Measurements from ENCODE around the gene POU2AF2.
"Not testable (repeated sequence)": the region's sequence is repeated elsewhere in the genome, so short reads cannot be mapped to it uniquely, and the experiment has no call there.

POU2AF2 gene

GRCh38 chr11:111245425-111245824 is at the start of gene POU2AF2:
TSS of gene POU2AF2 (plus strand) at chr11:111245725. CDS start at chr11:111245854, 129 bp downstream.
- no peak for DNase-seq

GRCh38 chr11:111200010-111200534 is 45.5 kb upstream of the POU2AF2 start:
- no peak for DNase-seq

- no peak for DNase-seq
These were observed 41.3 kb upstream of the POU2AF2 start for GRCh38 chr11:111204211-111204610.

- no peak for DNase-seq
These were observed 39.7 kb upstream of the POU2AF2 start for GRCh38 chr11:111205632-111206385.

GRCh38 chr11:111206472-111206871 is 39.1 kb upstream of the POU2AF2 start:
- DNase-seq = no peak

- no peak for DNase-seq
These were observed 38.3 kb upstream of the POU2AF2 start for GRCh38 chr11:111207213-111207612.

GRCh38 chr11:111209543-111210355 is 35.8 kb upstream of the POU2AF2 start:
- DNase-seq = no peak

- DNase-seq = no peak
These were observed 32.3 kb upstream of the POU2AF2 start for GRCh38 chr11:111213256-111213655.

- no peak for DNase-seq
These were observed 24.8 kb upstream of the POU2AF2 start for GRCh38 chr11:111220721-111221120.

- no peak for DNase-seq
These were observed 24.3 kb upstream of the POU2AF2 start for GRCh38 chr11:111221208-111221607.

GRCh38 chr11:111221936-111222335 is 23.6 kb upstream of the POU2AF2 start:
- DNase-seq = not testable (repeated sequence)

GRCh38 chr11:111222821-111223455 is 22.6 kb upstream of the POU2AF2 start:
- DNase-seq = not testable (repeated sequence)

- DNase-seq = peak; percentile 64
These were observed 19.6 kb upstream of the POU2AF2 start for GRCh38 chr11:111225881-111226280.

- no peak for DNase-seq
These were observed 15.9 kb upstream of the POU2AF2 start for GRCh38 chr11:111229604-111230003.

GRCh38 chr11:111230122-111230465 is 15.4 kb upstream of the POU2AF2 start:
- DNase-seq = no peak

GRCh38 chr11:111231836-111232235 is 13.7 kb upstream of the POU2AF2 start:
- DNase-seq = no peak

GRCh38 chr11:111236383-111236782 is 9.1 kb upstream of the POU2AF2 start:
- DNase-seq = no peak

- DNase-seq = no peak
These were observed 7.6 kb upstream of the POU2AF2 start for GRCh38 chr11:111237926-111238325.

- DNase-seq = no peak
These were observed 1.4 kb downstream of the POU2AF2 start for GRCh38 chr11:111246956-111247355.

- DNase-seq = no peak
These were observed 5.4 kb downstream of the POU2AF2 start for GRCh38 chr11:111250936-111251335.

GRCh38 chr11:111253131-111253530 is 7.6 kb downstream of the POU2AF2 start:
- DNase-seq = no peak

GRCh38 chr11:111253630-111254029 is 8.1 kb downstream of the POU2AF2 start:
- DNase-seq = no peak

- DNase-seq = no peak
These were observed 12.5 kb downstream of the POU2AF2 start for GRCh38 chr11:111258046-111258445.

GRCh38 chr11:111259896-111260295 is 14.4 kb downstream of the POU2AF2 start:
- DNase-seq = no peak

All from NCI-H1694 treated with DMSO at 0.1 percent for 48 hours (cell line).